ENCODE measurements around the gene TSPAN17. TPM values are rescaled to one million over a fixed set of nuclear protein-coding genes. Genes with fewer than 3 reads are reported as not detected.

The TSPAN17 gene
- total RNA-seq, 1 donor from 2014 or later, result 37.5 TPM

- H3K27me3 Mint-ChIP-seq, result peaks cover 78% of the 10 kb centered on the region
- no peaks in the 10 kb centered on the region for H3K36me3 Mint-ChIP-seq (ENCODE audit: insufficient read depth)
- no peak for TF ChIP-seq CTCF (IDR thresholded peaks at IDR 0.05; ENCODE audit: unreplicated experiment)
- no peaks in the 10 kb centered on the region for H3K4me1 Mint-ChIP-seq (ENCODE audit: low read depth)
- peaks cover 5% of the 10 kb centered on the region for H3K9me3 Mint-ChIP-seq (ENCODE audit: low read depth)
- no peak for DNase-seq (ENCODE audit: low spot score, unreplicated experiment)
- no peak overlapping the region for H3K4me3 Mint-ChIP-seq (ENCODE audit: low read depth)
- H3K27ac Mint-ChIP-seq, result no peak overlapping the region
Observed at GRCh38 chr5:176636426-176636825, 10.9 kb upstream of the TSPAN17 start.

- no peak for DNase-seq (ENCODE audit: low spot score, unreplicated experiment)
- Mint-ChIP-seq H3K36me3 (ENCODE audit: insufficient read depth) (no peaks in the 10 kb centered on the region), H3K4me3 (ENCODE audit: low read depth) (no peak overlapping the region), H3K4me1 (ENCODE audit: low read depth) (no peaks in the 10 kb centered on the region), H3K27ac (no peak overlapping the region), H3K9me3 (ENCODE audit: low read depth) (peaks cover 5% of the 10 kb centered on the region), H3K27me3 (peaks cover 69% of the 10 kb centered on the region)
- TF ChIP-seq CTCF (IDR thresholded peaks at IDR 0.05; ENCODE audit: unreplicated experiment), result no peak
Observed at GRCh38 chr5:176637556-176637955, 9.7 kb upstream of the TSPAN17 start.

- peaks cover 5% of the 10 kb centered on the region for H3K9me3 Mint-ChIP-seq (ENCODE audit: low read depth)
- H3K4me1 Mint-ChIP-seq (ENCODE audit: low read depth), result no peaks in the 10 kb centered on the region
- TF ChIP-seq CTCF (IDR thresholded peaks at IDR 0.05; ENCODE audit: unreplicated experiment), result no peak
- DNase-seq (ENCODE audit: low spot score, unreplicated experiment), result no peak
- H3K27me3 Mint-ChIP-seq, result peaks cover 60% of the 10 kb centered on the region
- no peaks in the 10 kb centered on the region for H3K36me3 Mint-ChIP-seq (ENCODE audit: insufficient read depth)
- H3K4me3 Mint-ChIP-seq (ENCODE audit: low read depth), result no peak overlapping the region
- no peak overlapping the region for H3K27ac Mint-ChIP-seq
Observed at GRCh38 chr5:176638437-176638836, 8.8 kb upstream of the TSPAN17 start.

- no peak for DNase-seq (ENCODE audit: low spot score, unreplicated experiment)
- no peak overlapping the region for H3K27ac Mint-ChIP-seq
- no peak for TF ChIP-seq CTCF (IDR thresholded peaks at IDR 0.05; ENCODE audit: unreplicated experiment)
- H3K4me3 Mint-ChIP-seq (ENCODE audit: low read depth), result no peak overlapping the region
- H3K27me3 Mint-ChIP-seq, result peaks cover 56% of the 10 kb centered on the region
- H3K4me1 Mint-ChIP-seq (ENCODE audit: low read depth), result no peaks in the 10 kb centered on the region
- H3K9me3 Mint-ChIP-seq (ENCODE audit: low read depth), result peaks cover 5% of the 10 kb centered on the region
- H3K36me3 Mint-ChIP-seq (ENCODE audit: insufficient read depth), result no peaks in the 10 kb centered on the region
Observed at GRCh38 chr5:176639208-176639607, 8.1 kb upstream of the TSPAN17 start.

GRCh38 chr5:176639981-176640380 is 7.3 kb upstream of the TSPAN17 start:
- DNase-seq (ENCODE audit: low spot score, unreplicated experiment), result no peak

More at GRCh38 chr5:176639981-176640380, 7.3 kb upstream of the TSPAN17 start:
- peaks cover 58% of the 10 kb centered on the region for H3K27me3 Mint-ChIP-seq
- no peak overlapping the region for H3K27ac Mint-ChIP-seq
- H3K4me3 Mint-ChIP-seq (ENCODE audit: low read depth), result no peak overlapping the region
- no peaks in the 10 kb centered on the region for H3K36me3 Mint-ChIP-seq (ENCODE audit: insufficient read depth)
- H3K9me3 Mint-ChIP-seq (ENCODE audit: low read depth), result peaks cover 3% of the 10 kb centered on the region
- no peak for TF ChIP-seq CTCF (IDR thresholded peaks at IDR 0.05; ENCODE audit: unreplicated experiment)
- H3K4me1 Mint-ChIP-seq (ENCODE audit: low read depth), result no peaks in the 10 kb centered on the region

Data from progenitor cell of endocrine pancreas (in vitro differentiated cells).